NCI-H146 treated with DMSO at 0.1 percent for 48 hours (cell line): ENCODE results near the gene LRRC10B.

Experiments used
- DNase-seq: peaks from one replicate; lab custom pipeline; 2025; ENCODE audit not compliant: unreplicated experiment; lab: John Stamatoyannopoulos, UW

The LRRC10B gene

GRCh38 chr11:61507012-61507768, 1.4 kb upstream of the LRRC10B start:
- DNase-seq, result no peak

- peak; percentile 68 for DNase-seq
Observed at GRCh38 chr11:61509043-61510029, 787 bp downstream of the LRRC10B start.

- DNase-seq, result no peak
Observed at GRCh38 chr11:61510166-61510919, 1.8 kb downstream of the LRRC10B start.

DNA sequence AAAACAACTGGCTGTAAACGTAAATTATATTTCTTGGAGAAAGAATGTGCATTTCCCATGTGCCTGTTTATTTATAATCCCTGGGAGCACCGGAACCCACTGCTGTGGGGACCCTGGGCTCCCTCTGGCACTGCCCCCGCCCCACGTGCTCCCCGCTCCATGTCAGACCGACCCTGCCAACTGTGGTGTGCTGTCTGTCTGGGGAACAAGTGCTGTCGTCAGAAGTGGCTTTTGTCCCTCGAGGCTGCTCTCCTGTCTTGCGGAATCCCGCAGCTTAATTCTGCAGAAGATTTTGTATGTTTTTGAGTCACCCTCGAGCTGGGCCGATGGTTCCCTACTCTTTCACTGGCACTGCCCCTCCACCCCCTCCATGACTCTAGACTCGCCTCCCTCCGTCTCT, 2.4 kb downstream of the LRRC10B start:
- no peak for DNase-seq

- DNase-seq, result no peak
Observed at GRCh38 chr11:61511383-61511782, 2.8 kb downstream of the LRRC10B start.

- DNase-seq, result peak; percentile 86
Observed at GRCh38 chr11:61512435-61512834, 3.9 kb downstream of the LRRC10B start.

- DNase-seq, result no peak
Observed at GRCh38 chr11:61513143-61513765, 4.7 kb downstream of the LRRC10B start.

DNA sequence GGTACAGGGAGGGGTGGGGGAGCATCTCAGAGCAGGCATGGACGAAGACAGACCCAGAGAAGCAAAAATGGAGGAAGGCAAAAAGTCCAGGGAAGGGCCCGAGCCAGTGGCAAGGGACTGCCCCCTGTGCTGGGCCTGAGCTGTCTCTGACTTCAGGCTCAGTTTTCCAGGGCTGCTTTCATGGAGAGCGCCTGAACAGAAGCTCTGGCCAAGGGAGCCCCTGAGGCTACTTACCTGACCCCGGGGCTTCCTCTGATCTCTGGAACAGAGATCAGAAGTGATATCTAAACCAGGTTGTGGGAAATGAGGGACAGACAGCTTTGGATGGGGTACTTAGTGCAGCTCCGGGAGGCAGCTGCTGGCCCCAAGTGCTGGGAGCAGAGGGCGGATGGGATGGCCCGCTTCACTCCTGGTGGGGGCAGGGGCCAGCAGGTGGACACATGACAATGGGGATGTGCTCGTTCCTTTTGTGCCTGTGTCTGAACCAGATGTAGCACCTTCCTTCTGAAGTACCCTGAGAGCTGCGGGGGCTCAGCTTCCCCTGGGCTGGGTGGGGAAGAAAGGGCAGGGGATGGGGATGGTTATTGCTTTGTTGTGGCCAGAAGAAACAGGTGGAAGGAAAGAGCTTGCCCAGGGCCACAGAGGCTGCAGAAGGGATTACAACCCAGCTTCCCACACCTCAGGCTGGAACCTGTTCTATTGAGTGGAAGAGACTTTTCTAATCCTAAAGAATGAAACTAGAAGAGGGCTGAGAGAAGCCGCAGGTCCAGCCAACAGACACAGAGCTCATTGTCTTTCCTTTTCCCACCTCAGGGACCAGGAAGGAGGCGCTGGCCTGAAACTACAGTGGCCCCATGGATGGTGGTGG, 5.7 kb downstream of the LRRC10B start:
- DNase-seq, result no peak

GRCh38 chr11:61515686-61516085, 7.1 kb downstream of the LRRC10B start:
- DNase-seq, result no peak

DNA sequence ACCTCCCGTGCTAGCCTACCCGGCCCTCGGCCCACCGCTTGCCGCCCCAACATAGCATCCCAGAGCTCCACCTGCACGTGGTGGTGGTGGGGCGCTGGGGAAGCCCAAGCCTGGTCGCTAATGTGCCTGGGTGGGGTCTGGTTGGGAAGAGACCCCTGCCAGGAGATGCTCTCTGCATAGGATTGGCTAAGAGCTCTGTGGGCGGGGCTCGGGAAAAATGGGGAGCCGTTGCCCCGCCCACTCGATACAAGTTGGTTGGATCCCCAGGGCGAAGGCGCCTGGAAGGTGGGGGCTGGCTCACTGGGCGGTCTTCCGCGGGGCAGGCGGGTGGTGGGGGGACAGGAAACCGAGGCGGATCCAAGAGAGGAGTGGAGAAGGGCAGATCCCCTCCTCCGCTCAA, 7.6 kb downstream of the LRRC10B start:
- DNase-seq, result no peak

DNA sequence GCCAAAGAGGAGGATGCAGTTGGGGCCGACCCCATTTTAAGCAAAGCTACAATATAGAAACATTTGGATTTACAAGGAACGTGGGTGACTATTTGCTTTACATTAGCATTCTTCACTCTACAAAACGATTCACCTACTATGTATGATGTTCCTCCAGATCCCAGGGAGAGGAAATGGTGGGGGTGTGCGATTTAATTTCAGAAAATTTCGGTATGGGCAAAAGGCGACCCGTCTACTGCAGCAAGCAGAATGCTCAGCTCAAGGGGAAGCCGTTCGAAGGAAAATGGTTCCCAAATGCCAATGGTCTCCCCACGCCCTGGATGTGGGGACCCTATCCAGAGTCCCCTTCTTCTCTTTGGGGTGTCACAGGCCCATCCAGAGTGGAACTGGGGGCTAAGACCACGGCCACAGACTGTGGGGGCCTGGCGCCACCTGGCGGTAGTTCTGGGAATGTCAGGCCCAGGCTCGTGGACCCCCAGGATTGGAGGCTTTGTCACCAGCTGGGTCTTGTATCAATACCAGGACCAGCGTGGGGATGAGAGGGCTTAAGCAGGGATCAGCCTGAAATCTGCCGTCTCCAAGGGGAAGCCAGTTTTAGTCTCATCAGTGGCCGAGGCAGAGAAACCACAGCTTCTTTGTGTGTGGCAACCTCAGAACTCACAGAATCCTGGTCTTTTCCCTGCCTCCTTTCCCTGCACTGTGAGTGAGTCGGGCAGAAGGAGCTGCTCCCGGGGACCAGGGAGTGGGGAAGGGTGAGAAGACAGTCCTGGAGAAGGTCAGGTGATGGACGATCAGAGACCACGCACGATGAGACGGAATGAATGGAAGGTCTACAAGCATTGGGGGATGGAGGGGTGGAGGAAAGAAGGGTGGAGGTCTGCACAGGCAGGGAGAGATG, 8.4 kb downstream of the LRRC10B start:
- no peak for DNase-seq

DNA sequence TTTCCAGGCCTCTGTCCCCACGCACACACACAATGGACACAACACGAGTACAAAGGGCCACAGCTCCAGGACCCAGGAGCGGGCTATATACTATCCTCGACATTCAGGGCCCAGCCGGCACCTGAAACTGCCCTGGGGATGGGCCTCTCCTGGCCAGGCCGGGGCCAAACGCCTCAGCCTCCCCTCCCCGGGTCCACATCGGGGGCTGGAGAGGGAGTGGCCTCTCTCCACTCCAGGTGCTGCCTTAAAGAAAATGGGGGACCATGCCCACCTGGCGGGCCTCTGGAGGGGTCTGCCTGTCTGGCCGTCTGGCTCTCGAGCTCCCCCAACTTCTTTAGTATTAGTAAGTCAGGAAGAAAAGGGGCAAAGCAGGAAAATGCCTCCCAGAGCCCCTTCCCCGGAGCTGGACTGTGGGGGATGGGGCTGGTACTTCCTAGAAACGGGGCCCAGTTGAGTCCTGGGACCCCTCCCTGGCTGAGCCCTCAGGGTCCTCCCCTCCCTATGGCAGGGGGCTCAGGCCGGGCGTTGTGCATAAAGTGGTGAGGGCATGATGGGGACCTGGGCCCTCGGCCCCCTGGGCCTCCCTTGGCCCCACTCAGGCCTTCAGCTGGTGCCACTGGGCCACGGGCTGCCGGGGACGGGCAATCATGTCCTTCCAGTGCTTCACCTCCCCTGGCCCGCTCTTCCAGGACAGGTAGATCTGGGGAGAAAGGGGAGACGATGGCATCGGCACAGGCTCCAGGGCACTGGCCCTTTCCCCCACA, 9.7 kb downstream of the LRRC10B start:
- no peak for DNase-seq

DNA sequence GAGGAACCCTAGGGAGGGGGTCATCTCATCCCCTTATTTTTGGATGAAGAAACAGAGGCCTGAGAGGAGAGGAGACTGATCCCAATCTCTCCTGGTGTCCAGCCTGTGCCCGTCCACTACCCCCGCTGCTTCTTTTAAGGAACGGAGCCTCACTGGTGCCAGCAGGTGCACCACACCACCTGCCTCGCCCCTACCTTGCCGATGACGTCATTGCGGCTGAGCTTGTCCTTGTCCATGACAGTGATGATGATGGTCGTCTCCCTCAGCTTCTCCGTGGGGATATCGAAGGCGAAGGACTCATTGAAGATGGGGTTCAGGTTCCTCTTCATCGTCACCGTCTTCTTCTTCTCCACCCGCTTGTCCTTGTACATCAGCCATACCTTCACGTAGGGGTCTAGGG, 14.3 kb downstream of the LRRC10B start:
- no peak for DNase-seq

DNA sequence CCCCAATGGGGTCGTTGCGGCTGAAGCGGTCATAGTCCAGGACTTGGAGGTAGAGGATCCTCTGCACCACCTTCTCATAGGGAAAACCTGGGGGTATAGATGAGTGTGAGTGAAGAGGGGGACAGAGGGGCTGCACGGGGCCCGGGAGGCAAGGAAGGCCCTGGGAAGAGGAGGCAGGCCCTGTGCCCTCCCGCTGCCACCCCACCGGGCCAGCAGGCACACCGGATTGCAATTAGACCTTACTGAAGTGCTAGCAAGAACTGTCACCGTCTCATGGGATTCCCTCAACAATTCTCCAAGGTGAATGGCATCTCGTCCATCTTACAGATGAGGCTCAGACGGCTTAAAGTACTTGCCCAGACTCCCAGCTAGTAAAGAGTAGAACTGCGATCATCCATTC, 15.9 kb downstream of the LRRC10B start:
- no peak for DNase-seq

GRCh38 chr11:61524963-61525587, 16.5 kb downstream of the LRRC10B start:
- DNase-seq, result no peak

DNA sequence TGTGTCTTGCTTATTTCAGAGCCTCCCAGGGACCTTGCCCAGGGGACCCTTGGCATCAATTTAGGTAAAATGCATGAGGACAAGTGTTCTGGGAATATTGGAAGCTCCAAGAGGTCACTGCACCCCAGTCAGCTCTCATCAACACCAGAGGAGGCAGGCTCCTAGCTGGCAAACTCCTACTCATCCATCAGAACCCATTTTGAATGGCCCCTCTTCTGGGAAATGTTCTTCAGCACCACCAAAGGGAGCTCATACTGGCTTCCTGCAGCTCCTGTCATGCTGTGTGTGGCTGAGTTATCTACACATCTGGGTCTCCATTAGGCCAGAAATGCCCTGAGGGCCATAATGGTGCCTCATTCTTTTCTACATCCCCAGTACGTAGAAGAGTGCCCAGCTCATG, 17.7 kb downstream of the LRRC10B start:
- DNase-seq, result no peak

DNA sequence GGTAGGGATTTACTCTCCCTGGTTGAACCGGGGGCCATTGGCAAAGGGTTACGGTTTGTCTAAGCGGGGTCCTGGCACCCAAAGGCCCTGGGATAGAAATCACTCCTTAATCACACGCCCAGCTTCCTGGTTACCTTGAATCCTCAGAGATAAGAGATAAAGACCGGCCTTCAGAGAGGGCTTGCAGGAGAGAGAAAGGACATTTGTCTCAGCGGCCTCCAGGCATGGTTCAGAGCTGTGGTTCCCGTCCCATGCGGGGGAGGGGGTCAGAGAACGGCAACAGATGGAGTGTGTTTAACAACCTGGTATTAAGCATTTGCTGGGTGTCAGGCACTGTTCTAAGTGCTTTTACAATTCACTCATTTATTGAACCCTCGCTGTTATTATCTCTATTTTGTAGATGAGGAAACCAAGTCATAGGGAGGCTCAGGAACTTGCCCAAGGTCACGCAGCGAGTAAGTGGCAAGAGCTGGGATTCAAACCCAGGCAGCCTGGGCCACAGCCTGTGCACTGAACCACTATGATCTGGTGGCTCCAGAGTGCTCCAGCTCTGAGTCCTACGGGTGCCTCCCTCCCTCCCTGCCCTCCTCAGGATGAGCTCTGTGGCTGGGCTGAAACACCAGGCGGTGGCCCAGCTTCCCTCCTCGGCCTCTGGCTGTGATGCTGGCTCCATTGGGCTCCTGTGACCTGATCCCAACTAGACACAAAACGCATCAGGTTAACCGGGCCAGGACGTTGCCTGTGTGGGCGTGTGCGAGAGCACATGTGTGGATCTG, 18.6 kb downstream of the LRRC10B start:
- no peak for DNase-seq
